HUES64 (cell line): ENCODE measurements around the gene FGFBP2. TPM values are rescaled to one million over a fixed set of nuclear protein-coding genes. Genes with fewer than 3 reads are reported as not detected.

Experiments
- H3K27ac ChIP-seq: 2 replicates; pipeline ENCODE4 v1.7.0; 2013; ENCODE audit warnings: low read depth, low read length, inconsistent platforms
- H3K27me3 ChIP-seq: 2 replicates; pipeline ENCODE4 v1.6.1; 2013; ENCODE audit warnings: mild to moderate bottlenecking, low read length; ENCODE audit not compliant: insufficient read depth
- H3K36me3 ChIP-seq: 2 replicates; pipeline ENCODE4 v1.6.1; 2013; ENCODE audit warnings: mild to moderate bottlenecking, low read length; ENCODE audit not compliant: insufficient read depth
- H3K4me1 ChIP-seq: 2 replicates; pipeline ENCODE4 v1.6.1; 2013; ENCODE audit warnings: mild to moderate bottlenecking, low read length, moderate library complexity; ENCODE audit not compliant: insufficient read depth
- H3K4me3 ChIP-seq: 2 replicates; pipeline ENCODE4 v1.5.1; 2013; ENCODE audit warnings: mild to moderate bottlenecking, low read length, moderate library complexity
- H3K9ac ChIP-seq: 2 replicates; pipeline ENCODE4 v1.6.1; 2013; ENCODE audit warnings: mild to moderate bottlenecking, low read depth, low read length
- H3K9me3 ChIP-seq: 2 replicates; pipeline ENCODE4 v1.6.1; 2013; ENCODE audit warnings: low read depth, low read length; ENCODE audit not compliant: insufficient read depth
- WGBS: fragments of 150-250, 120-280 bp; methylation state at CpG from one replicate; pipeline ENCODE4 v1.1.7; 2013; ENCODE audit warnings: missing lambda C conversion rate; 5-methylcytosine and 5-hydroxymethylcytosine counted together
- polyA plus RNA-seq, 2 experiments: library from polyadenylated mRNA; stranded (reverse); fragments of 50-300 nt; gene quantifications; one replicate each; pipeline ENCODE4 v1.2.3, GENCODE V29; 2013

FGFBP2 gene, protein sequence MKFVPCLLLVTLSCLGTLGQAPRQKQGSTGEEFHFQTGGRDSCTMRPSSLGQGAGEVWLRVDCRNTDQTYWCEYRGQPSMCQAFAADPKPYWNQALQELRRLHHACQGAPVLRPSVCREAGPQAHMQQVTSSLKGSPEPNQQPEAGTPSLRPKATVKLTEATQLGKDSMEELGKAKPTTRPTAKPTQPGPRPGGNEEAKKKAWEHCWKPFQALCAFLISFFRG
- polyA plus RNA-seq (2013, experiment 1 of 2), result not detected
- not detected for polyA plus RNA-seq (2013, experiment 2 of 2)

DNA sequence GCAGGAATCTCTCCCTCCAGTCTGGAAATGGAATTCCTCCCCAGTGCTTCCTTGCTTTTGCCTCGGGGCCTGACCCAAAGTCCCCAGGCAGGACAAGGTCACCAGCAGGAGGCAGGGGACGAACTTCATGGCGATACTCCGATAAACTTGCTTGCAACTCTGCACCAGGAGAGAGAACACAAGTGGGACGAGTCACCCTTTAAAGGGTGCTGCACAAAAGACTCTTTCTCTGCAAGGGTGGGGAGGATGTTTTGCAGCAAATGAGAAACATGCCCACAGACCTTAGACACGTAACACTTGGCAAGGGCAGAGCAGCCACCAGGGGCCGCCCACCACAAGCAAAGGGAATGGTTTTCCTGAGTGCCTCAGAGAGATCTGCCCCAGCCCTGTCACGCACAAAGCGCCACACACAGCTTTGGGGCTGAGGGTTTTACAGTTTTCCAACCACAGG is at the start of gene FGFBP2:
FGFBP2 (minus strand) TSS at position 175 of the 451 bp plus-strand sequence; CDS start at position 129, 46 bp downstream.
- WGBS, result 58% methylated on average over 9 of the region's 9 CpGs
- Histone ChIP-seq H3K36me3 (peaks cover 4% of the 10 kb centered on the region; the same call in 1 of the 2 replicates), H3K4me1 (peaks cover 3% of the 10 kb centered on the region; the same call in 1 of the 2 replicates)

DNA sequence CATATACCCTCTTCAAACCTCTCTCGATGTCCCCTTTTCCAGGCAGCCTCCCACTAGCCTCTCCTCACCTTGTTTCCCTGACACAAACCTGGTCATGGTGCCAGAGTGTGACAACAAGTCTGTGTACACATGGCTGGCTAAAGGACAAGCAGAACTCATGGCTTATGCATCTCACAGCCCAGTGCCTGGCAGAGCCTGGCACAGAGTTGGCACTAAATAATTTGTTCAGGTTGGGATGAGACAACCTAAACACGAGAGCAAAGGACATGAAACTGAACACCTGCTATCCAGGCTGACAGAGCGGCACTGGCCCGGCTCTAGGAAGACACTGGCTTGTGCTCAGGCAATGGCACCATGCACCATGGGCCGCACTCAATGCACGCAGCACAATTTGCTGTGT is 48.2 kb upstream of the FGFBP2 start:
- no peaks in the 10 kb centered on the region for H3K4me1 ChIP-seq
- no peak overlapping the region for H3K9ac ChIP-seq
- no peak overlapping the region for H3K4me3 ChIP-seq
- H3K27me3 ChIP-seq, result no peaks in the 10 kb centered on the region
- WGBS, result 95% methylated on average over 6 of the region's 6 CpGs
- H3K9me3 ChIP-seq, result no peaks in the 10 kb centered on the region
- H3K27ac ChIP-seq, result no peak overlapping the region
- H3K36me3 ChIP-seq, result peaks cover 83% of the 10 kb centered on the region

More for the DNA sequence above, at the start of gene FGFBP2:
- H3K9ac ChIP-seq, result no peak within 1 kb of the TSS
- H3K4me3 ChIP-seq, result no peak within 1 kb of the TSS
- peaks cover 4% of the 10 kb centered on the region for H3K9me3 ChIP-seq
- no peaks in the 10 kb centered on the region for H3K27me3 ChIP-seq
- H3K27ac ChIP-seq, result no peak within 1 kb of the TSS

DNA sequence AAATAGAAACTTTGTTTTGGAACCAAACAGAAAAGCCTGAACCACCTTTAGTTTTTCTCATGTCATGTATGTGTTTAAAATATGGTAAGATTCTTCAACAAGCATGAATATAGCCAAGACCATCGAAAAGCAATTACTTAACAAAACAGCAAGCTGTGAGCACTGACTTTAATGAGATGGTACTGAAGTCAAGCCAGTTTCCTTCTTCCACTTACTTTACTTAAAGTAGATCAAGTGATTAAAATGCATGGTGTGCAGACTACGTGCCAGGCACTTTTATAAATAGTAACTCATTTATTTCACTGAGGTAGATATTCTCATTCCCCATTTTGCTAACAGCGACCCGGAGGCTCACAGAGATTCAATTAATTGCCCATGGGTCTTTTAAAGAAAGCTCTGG is 46.2 kb upstream of the FGFBP2 start:
- no peaks in the 10 kb centered on the region for H3K9me3 ChIP-seq
- 100% methylated on average over 4 of the region's 4 CpGs for WGBS
- no peak overlapping the region; the same call in 1 of the 2 replicates for H3K27ac ChIP-seq
- no peak overlapping the region for H3K4me3 ChIP-seq
- H3K27me3 ChIP-seq, result no peaks in the 10 kb centered on the region
- no peak overlapping the region for H3K9ac ChIP-seq
- H3K4me1 ChIP-seq, result no peaks in the 10 kb centered on the region
- H3K36me3 ChIP-seq, result peaks cover 82% of the 10 kb centered on the region

DNA sequence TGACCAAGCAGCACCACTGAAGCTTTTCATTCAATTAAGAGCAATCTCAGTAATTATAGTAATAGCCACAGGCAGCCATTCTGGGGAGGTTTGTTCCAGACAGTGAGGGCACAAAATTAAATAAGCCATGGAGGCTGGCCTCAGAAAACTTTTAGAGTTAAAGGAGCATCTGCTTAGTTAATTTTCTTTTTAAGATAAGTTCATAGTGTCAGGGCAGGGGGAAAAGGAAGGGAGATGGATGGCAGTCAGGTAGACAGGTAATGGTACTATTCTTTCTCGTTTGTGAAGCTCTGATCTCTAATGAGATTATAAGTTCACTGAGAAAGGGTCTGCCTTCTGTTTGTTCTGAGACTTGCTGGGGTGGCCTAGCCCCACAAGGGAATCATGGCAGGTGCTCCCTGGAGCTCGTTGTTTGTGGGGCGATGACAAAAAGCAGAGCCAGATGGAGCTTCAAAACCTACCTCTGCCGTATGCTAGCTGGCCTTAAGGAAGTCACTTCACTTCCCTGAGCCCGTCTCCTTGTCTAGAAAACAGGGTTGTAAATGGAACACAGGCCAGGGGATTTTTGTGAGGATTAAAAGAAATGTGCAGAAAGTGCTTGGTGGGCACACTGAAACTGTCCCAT is 44.6 kb upstream of the FGFBP2 start:
- no peaks in the 10 kb centered on the region for H3K27me3 ChIP-seq
- H3K36me3 ChIP-seq, result peaks cover 71% of the 10 kb centered on the region
- H3K9me3 ChIP-seq, result no peaks in the 10 kb centered on the region
- no peak overlapping the region for H3K9ac ChIP-seq
- 86% methylated on average over 5 of the region's 5 CpGs for WGBS
- H3K4me1 ChIP-seq, result no peaks in the 10 kb centered on the region
- H3K27ac ChIP-seq, result no peak overlapping the region
- H3K4me3 ChIP-seq, result no peak overlapping the region

DNA sequence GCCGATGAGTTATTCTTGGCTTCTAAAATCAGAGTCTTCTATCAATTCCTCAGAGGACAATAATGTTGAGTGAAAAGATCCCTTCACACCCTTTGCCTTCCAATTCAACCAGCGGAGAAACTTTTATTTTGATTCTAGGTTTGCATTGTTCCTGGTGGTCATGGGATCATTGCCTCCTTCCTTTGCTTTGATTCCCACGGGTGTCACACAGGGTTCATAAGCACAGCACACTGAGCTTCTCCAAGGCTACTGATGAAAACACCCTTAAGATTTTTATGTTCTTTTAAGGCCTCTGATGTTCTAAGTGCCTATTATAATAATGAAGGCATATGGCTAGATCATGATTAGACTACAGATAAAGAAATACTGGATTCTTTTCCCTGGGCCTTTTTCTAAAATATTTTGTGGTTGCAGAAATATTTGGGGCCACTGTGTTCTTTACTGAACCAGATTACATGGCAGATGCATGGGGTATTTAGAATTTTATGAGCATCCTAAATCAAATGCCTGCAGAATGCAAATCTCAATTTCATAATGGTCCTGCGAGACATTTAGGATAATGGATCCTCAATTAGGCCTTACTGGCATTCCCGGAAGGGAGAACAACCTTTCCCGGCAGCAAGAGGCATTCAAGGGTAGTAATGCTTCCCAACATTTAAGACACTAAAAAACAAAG is 43.9 kb upstream of the FGFBP2 start:
- Histone ChIP-seq H3K27ac (no peak overlapping the region), H3K36me3 (peaks cover 68% of the 10 kb centered on the region)
- WGBS, result 94% methylated on average over 6 of the region's 6 CpGs

DNA sequence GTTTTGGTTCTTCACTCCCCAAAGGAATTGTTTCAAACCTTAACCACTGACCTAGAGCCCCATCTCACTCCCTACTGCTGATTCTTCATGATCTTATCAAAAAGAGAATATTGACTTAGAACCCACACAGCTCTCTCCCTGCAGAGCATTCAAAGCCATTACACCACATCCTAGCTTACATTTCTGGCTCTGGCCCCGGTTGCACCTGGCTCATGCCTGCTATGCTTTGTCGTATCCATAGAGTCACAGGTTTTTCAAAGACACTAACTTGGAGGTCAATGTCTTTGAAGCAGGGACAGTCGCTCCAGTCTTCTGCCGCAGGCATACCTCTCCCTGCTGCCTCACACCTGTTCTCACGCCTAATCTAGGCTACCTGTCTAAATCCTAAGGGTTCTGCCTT is 42.7 kb upstream of the FGFBP2 start:
- Histone ChIP-seq H3K4me3 (no peak overlapping the region), H3K27me3 (no peaks in the 10 kb centered on the region), H3K9me3 (no peaks in the 10 kb centered on the region), H3K9ac (no peak overlapping the region), H3K27ac (no peak overlapping the region), H3K36me3 (peaks cover 56% of the 10 kb centered on the region), H3K4me1 (no peaks in the 10 kb centered on the region)
- WGBS, result 87% methylated on average over 5 of the region's 5 CpGs

More for the DNA sequence above, 43.9 kb upstream of the FGFBP2 start:
- Histone ChIP-seq H3K4me1 (no peaks in the 10 kb centered on the region), H3K9ac (no peak overlapping the region), H3K9me3 (no peaks in the 10 kb centered on the region), H3K27me3 (no peaks in the 10 kb centered on the region), H3K4me3 (no peak overlapping the region)

DNA sequence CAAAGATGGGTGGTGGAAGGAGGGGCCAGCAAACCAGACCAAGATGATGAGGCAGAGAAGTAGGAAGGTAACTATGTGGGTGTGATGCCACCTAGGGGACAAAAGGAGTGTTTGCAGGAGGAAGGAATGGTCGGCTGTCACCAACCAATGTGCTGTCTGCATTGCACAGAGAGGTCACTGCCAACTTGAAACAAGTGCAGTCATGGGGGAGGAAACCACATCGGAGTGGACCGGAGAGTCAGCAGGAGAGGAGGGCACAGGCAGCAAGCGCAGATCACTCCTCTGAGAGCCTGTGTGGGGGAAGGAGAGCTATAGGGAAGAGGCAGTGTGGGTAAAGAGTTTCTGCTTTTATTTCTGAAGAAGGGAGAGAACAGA is 38.5 kb upstream of the FGFBP2 start:
- Histone ChIP-seq H3K27me3 (no peaks in the 10 kb centered on the region), H3K27ac (no peak overlapping the region), H3K4me1 (no peaks in the 10 kb centered on the region), H3K4me3 (no peak overlapping the region), H3K9ac (no peak overlapping the region), H3K9me3 (no peaks in the 10 kb centered on the region), H3K36me3 (peaks cover 40% of the 10 kb centered on the region)
- WGBS, result 16% methylated on average over 4 of the region's 4 CpGs

DNA sequence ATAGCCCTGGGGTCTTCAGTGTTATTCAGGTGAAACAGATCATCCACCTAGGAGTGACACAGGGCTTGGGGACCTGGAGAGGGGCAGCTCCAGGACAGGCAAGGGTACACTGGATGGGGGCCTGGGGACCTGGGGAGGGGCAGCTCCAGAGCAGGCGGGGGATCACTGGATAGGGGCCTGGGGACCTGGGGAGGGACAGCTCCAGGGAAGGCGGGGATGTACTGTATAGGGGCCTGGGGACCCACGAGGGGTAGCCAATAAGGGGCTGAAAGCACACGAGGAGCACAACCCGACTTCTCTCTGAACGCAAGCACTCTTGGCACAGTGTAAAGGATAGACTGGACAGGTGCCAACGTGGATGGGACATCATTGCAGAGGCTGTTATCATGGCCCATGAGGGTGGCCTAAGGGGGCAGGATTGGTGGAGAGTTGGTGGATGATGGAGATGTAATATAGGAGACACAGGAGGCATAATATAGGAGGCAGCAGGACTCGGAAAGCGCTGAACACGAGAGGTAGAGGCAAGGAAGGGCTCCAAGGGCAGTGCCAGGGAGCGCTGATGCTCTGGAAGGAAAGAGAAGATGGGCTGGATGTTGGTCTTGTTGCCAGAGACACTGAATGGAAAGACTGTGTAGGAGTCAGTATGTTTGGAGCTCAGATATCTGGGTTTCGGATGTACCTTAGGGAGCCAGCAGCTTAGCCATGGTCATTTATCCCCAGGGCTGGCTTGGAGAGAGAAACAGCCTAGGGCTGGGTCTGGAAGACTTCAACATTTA is 37.9 kb upstream of the FGFBP2 start:
- Histone ChIP-seq H3K36me3 (peaks cover 36% of the 10 kb centered on the region), H3K4me3 (no peak overlapping the region), H3K27ac (no peak overlapping the region), H3K9me3 (no peaks in the 10 kb centered on the region), H3K9ac (no peak overlapping the region), H3K4me1 (no peaks in the 10 kb centered on the region), H3K27me3 (no peaks in the 10 kb centered on the region)
- 92% methylated on average over 12 of the region's 12 CpGs for WGBS

DNA sequence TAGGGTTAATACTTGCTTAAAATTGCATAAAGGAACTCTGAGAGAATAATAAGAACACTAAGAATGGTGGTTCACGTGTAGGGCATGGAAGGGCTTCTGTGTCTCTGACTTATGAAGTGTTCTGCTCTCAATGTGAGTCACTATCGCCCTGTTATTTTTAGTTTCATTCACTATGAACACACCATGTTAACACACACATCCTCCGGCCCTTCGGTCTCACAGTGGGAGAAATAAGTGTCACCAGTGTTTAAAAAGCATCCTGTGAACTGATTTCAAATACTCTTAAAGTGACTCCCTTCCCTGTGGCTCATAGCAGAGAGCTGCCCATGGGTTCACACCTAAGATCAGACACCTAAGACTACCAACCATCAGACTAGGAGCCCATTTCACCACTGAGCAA is 33.8 kb upstream of the FGFBP2 start:
- Histone ChIP-seq H3K27ac (no peak overlapping the region), H3K9ac (no peak overlapping the region), H3K4me3 (no peak overlapping the region), H3K9me3 (no peaks in the 10 kb centered on the region), H3K27me3 (no peaks in the 10 kb centered on the region), H3K4me1 (no peaks in the 10 kb centered on the region), H3K36me3 (peaks cover 58% of the 10 kb centered on the region)
- 98% methylated on average over 4 of the region's 4 CpGs for WGBS

DNA sequence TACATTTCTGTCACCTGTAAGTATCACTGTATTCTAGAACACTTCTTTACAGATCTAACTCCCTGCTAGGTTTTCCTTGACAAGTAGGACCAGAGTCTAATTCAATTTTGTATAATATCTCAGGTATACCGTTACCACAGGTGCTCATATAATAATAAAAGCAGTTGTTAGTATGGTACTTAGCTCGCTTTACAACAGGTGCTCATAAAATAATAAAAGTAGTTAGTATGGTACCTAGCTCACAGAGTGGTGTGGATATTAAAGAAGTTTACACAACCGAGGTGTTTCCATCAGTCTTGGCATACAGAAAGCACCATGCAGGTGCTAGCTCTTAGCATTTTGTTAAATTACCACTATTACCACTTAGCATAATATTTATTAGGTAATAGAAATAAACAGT is 32.9 kb upstream of the FGFBP2 start:
- Histone ChIP-seq H3K27me3 (no peaks in the 10 kb centered on the region), H3K4me1 (no peaks in the 10 kb centered on the region), H3K9ac (no peak overlapping the region), H3K36me3 (peaks cover 65% of the 10 kb centered on the region), H3K27ac (no peak overlapping the region), H3K9me3 (no peaks in the 10 kb centered on the region), H3K4me3 (no peak overlapping the region)
- WGBS, result 93% methylated on average over 3 of the region's 3 CpGs

DNA sequence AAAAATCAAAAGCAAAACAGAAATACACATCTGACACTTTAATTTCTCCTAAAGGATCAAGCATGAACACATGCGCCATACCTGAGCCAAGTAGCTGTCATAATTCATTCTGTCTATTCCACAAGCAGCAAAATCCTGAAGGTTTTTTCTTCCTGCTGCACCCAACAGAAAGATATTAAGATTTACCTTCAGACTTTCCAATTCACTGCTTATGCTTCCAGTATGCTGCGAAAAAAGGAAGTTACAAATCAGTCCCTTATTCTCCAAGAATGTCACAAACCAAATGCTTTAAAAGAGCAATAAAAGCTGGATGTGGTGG is 29.2 kb upstream of the FGFBP2 start:
- Histone ChIP-seq H3K27ac (no peak overlapping the region), H3K9ac (no peak overlapping the region), H3K9me3 (no peaks in the 10 kb centered on the region), H3K4me3 (no peak overlapping the region), H3K36me3 (peaks cover 85% of the 10 kb centered on the region), H3K4me1 (no peaks in the 10 kb centered on the region), H3K27me3 (no peaks in the 10 kb centered on the region)
- WGBS, result 94% methylated on average over 2 of the region's 2 CpGs
